HEK293T (cell line): ENCODE data around the gene TTR.

Experiments
- ELF4 ChIP-seq: fragments of 450-650 bp; IDR thresholded peaks from 2 replicates; pipeline ENCODE4 v1.6.1; 2017; ENCODE audit warnings: antibody characterized with exemption
- HDGF ChIP-seq: fragments of 450-650 bp; IDR thresholded peaks from 2 replicates; pipeline ENCODE4 v1.6.1; 2017; ENCODE audit warnings: antibody characterized with exemption, borderline replicate concordance
- NFRKB ChIP-seq: fragments of 450-650 bp; IDR thresholded peaks from 2 replicates; pipeline ENCODE4 v1.6.1; 2016; ENCODE audit warnings: mild to moderate bottlenecking, moderate library complexity
- TARDBP ChIP-seq: fragments of 450-650 bp; IDR thresholded peaks from 2 replicates; pipeline ENCODE4 v1.6.1; 2016
- ZNF384 ChIP-seq: fragments of 450-650 bp; IDR thresholded peaks from 2 replicates; pipeline ENCODE4 v1.6.1; 2016

GRCh38 chr18:31557446-31557845, 34.2 kb upstream of the TTR start:
- no peak for TF ChIP-seq ELF4
- TF ChIP-seq HDGF = no peak
- no peak for TF ChIP-seq NFRKB
- TF ChIP-seq ZNF384 = no peak
- no peak for TF ChIP-seq TARDBP
